ENCODE results near the gene CARD19.
"Not testable (repeated sequence)": the region's sequence is repeated elsewhere in the genome, so short reads cannot be mapped to it uniquely, and the experiment has no call there.

The CARD19 gene

DNA sequence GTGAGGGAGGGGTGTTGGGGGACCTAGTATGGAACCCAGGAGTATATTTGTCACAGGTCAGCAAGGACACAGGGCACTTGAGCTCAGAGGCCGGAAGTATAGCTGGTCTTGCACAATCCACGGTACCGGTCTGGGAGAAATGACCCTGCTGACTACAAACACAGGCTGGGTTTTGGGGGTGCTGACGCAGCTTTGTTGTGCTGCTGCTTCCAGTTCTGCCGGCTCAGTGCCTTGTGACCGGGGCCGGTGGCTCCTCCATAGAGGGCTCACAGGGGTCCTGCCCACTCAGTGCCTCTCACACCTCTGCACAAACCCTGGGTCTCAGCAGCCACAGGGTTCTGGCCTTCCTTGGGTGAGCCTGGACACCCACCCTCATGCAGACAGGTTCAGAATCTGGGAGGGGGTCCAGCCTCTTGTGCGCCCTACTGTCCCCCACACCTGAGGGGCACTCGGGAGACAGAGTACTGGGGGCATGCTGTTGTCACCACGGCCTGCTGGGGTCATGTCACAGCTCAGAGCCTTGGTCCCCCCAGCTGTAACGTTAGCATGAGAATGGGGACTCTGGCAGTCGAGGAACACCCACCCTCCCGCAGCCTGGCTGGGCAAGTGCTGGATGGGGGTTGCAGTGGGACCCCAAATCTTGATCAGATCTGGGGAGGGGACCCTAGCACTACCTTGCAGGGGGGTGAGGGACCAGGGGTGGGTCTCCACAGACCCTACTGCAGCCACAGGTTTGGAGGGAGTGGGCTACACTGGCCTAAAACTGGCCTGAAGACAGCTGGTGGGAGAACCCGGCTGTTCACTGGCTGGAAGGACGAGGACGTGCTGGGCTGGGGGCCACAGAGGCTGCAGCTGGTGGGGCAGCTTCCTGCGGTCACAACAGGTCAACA, 20.3 kb downstream of the CARD19 start:
- TF ChIP-seq, protein P1, sequence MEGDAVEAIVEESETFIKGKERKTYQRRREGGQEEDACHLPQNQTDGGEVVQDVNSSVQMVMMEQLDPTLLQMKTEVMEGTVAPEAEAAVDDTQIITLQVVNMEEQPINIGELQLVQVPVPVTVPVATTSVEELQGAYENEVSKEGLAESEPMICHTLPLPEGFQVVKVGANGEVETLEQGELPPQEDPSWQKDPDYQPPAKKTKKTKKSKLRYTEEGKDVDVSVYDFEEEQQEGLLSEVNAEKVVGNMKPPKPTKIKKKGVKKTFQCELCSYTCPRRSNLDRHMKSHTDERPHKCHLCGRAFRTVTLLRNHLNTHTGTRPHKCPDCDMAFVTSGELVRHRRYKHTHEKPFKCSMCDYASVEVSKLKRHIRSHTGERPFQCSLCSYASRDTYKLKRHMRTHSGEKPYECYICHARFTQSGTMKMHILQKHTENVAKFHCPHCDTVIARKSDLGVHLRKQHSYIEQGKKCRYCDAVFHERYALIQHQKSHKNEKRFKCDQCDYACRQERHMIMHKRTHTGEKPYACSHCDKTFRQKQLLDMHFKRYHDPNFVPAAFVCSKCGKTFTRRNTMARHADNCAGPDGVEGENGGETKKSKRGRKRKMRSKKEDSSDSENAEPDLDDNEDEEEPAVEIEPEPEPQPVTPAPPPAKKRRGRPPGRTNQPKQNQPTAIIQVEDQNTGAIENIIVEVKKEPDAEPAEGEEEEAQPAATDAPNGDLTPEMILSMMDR (conservative IDR thresholded peaks at IDR 0.05) = no peak
- no peak overlapping the region for H3K27ac ChIP-seq

DNA sequence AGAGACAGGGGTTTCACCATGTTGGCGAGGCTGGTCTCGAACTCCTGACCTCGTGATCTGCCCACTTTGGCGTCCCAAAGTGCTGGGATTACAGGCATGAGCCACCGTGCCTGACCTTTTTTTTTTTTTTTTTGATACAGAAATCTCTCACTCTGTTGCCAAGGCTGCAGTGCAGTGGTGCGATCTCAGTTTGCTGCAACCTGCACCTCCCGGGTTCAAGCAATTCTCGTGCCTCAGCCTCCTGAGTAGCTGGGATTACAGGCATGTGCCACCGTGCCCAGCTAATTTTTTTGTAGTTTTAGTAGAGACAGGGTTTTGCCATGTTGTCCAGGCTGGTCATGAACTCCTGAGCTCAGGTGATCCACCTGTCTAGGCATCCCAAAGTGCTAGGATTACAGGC, 21.5 kb downstream of the CARD19 start:
- not testable (repeated sequence) for H3K27ac ChIP-seq

DNA sequence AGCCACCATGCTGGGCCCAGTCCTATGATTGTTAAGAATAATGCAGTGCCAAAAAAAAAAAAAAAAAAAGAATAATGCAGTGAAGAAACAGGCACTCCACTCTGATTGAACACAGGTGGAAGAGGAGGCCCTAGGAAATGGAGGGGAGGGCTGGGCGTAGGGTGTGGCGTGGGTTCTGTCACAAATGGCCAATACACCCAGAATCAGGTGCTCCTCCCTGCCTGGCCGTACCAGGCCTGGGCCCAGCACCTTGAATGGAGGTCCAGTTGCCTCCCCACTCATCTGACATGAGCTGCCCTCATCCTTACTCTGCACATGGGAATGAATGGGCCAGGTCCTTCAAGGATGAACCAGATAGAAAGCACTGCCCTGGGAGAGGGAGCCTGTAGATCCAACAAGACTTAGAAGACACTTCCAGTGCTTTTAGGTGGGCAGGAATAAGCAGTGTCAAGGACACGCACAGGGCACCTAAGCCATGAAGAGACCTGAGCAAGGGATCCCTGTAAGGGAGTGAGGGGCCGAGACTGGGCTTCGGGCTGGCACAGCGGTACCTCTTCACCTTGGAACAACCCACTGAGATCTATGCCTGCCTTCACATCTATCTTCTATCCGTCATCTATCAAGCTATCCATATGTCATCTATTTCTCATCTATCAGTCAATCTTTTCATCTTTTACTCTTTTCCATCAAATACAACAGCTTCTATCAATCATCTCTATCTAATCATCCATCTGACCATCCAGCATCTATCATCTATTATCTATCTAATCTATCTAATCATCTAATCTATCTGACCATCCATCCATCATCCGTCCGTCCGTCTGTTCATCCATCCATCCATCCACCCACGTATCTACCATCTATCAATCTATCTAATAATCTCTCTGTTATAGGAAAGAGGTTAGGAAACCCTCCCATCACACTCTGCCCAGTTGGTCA, 22.2 kb downstream of the CARD19 start:
- TF ChIP-seq, protein P1 (conservative IDR thresholded peaks at IDR 0.05) = no peak
- H3K27ac ChIP-seq = no peak overlapping the region

DNA sequence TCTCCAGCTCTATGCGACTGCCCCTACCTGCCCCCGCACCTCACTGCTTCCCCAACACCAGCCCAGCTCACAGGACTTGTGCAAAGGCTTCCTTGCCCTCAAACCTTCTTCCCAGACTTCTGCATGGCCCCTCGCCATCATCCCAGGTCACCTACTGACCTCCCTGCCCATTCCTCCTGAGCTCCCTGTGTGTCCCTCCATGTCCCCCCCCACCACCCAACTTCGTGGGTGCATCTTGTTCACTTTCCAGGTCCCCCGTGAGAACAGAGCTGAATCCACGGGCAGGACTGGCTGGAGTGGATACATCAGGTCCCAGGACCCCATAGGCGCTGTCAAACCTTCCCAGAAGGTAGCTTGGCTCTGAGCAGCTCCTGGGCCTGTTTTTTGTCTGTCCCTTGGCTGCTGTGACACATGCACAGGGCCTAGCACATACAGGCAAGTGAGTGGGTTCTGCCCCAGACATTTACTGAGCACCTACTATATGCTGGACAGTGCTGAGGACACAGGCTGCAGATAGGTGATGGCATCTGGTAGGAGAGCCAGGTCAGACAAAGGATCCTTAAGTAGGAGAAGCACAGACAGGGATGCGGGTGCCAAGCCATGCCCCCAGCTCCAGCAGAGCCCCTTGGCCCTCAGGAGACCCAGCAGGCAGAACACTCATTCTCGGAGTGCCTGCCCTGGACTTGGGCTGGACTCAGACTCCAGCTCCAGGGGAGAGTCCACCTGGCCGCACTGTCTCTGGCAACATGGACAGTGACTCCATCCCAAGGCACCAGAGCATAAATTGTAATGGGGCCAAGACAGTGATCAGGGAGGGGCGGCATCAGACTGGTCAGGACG, 23.1 kb downstream of the CARD19 start:
- H3K27ac ChIP-seq = no peak overlapping the region
- TF ChIP-seq, protein P1 (conservative IDR thresholded peaks at IDR 0.05) = no peak

DNA sequence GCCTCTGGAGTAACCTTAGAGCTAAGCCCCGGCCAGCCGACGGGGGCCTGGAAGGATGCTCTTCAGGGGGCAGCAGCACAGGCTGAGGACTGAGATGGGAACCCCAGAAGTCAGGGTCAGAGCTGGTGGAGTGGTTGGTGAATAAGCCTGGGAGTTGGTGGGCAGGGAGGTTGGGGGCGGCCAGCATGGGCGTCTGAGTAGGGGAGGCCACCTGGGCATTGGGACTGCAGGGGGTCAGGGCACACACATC, 23.6 kb downstream of the CARD19 start:
- TF ChIP-seq, protein P1 (conservative IDR thresholded peaks at IDR 0.05) = no peak
- no peak overlapping the region for H3K27ac ChIP-seq

DNA sequence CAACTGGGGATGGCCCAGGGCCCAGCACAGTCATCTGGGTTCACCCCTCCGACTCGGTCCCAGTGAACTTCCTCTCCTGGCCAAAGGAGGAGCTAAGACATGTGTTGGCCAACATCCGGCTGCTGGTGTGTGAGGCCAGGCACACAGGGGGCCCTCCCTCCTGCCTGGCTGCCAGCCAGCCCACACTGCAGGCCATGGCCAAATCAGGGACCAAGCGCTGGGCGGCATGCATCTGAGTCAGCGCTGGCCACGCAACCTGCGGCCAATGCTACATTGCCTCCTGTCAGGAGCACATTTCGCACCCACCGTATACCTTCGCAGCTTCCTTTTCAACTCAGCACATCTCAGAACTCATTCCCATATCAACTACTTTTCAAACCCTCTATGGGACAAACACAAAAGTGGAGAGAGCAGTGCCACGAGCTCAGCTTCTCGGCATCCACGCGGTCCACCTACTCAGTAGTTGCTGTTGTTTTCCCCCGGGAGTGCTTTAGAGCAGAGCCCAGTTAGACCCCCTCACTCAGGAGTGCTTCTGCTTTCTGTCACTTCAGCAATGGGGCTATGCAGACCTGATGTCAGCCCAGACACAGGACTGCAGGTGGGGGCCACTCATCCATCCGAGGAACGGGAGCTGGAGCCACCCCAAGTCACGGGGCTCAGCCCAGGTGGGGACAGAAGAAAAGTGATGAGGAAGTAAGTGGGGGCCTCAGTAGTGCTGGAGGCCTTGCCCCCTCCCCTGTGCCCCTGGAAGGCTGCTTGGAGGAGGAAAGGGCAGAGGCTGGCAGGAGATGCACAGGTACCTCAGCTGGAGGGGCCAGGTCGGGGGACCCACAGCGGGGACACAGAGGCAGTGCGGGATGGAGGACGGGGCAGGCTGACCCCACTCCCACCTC, 24.2 kb downstream of the CARD19 start:
- TF ChIP-seq, protein P1 (conservative IDR thresholded peaks at IDR 0.05) = no peak
- no peak overlapping the region for H3K27ac ChIP-seq

DNA sequence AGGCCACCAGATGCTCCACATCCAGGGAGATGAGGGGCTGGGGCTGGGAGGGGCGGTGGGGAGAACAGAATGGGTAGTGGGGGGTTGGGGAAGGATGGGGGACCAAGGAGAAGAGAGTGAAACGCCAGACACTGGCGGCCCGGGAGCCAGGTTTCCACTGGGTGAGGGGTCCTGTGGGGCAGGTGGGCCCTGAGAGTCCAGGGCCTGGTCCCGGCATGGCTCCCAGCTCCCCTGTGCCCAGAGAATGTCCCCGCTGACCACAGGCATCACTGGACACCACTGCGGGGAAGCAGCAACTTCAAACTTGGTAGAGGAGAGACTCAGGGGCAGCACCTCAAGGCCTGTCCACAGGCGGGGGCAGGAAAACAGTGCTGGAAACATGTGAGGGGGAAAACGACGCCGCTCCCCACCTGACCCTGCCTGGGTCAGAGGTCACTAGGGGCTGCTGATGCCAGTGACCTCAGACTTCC, 24.9 kb downstream of the CARD19 start:
- TF ChIP-seq, protein P1 (conservative IDR thresholded peaks at IDR 0.05) = no peak
- H3K27ac ChIP-seq = no peak overlapping the region

All from VCaP (cell line).